Uterus (tissue), 4 donors: ENCODE data around the gene GLMP. TPM values are rescaled to one million over a fixed set of nuclear protein-coding genes. Genes with fewer than 3 reads are reported as not detected.
A peak's percentile ranks its signal among the peaks of the same experiment; 100 is the strongest.

Source experiments
- DNase-seq, 2 donors: peaks; one replicate each; pipeline ENCODE4 v3.0.0-alpha.2; 2019 to 2020
- H3K27ac ChIP-seq, 2 donors: fragments of 200-600 bp; sonication (generic); 1 replicate in 1 of 2; 2 replicates in 1 of 2; pipeline ENCODE4 v1.5.1; 2016 to 2018
- H3K27me3 ChIP-seq, 2 donors: fragments of 200-600 bp; sonication (generic); one replicate each; pipeline ENCODE4 v1.5.1; 2018 to 2019; ENCODE audit warnings: control low read depth in 1 of 2
- H3K36me3 ChIP-seq, 2 donors: fragments of 200-600 bp; sonication (generic); one replicate each; pipeline ENCODE4 v1.5.1; 2019; ENCODE audit warnings: control low read depth in 1 of 2
- H3K4me1 ChIP-seq, 2 donors: fragments of 200-600 bp; sonication (generic); one replicate each; pipeline ENCODE4 v1.5.1; 2018 to 2019; ENCODE audit warnings: control low read depth in 1 of 2
- H3K4me3 ChIP-seq, 2 donors: fragments of 200-600 bp; sonication (generic); 1 replicate in 1 of 2; 2 replicates in 1 of 2; pipeline ENCODE4 v1.5.1; 2018 to 2019; ENCODE audit warnings: mild to moderate bottlenecking in 1 of 2
- H3K9me3 ChIP-seq, 2 donors: fragments of 200-600 bp; sonication (generic); one replicate each; pipeline ENCODE4 v1.5.1; 2019; ENCODE audit warnings: control low read depth in 1 of 2
- CTCF ChIP-seq, 4 experiments: fragments of 200-600 bp in 2 of 4; fragments of 450-650 bp in 2 of 4; sonication (generic) in 2 of 4; IDR thresholded peaks; one replicate each; pipeline ENCODE4 v1.5.1; 2016 to 2019; ENCODE audit warnings: antibody characterized with exemption in 4 of 4, mild to moderate bottlenecking in 2 of 4, moderate library complexity in 1 of 4
- POLR2A ChIP-seq, 2 donors: fragments of 450-650 bp; IDR thresholded peaks; one replicate each; pipeline ENCODE4 v1.6.1; 2016; ENCODE audit warnings: antibody characterized with exemption in 2 of 2, mild to moderate bottlenecking in 1 of 2, moderate library complexity in 1 of 2
- intact Hi-C: fragments of 100-400 bp; cut with DNase I; formaldehyde crosslinking; loops from one replicate; pipeline ENCODE4 v1.15.1; 2023; ENCODE audit warnings: low total_unique reads
- total RNA-seq, 4 donors: library from RNA; depleted of rRNA in 3 of 4; stranded (reverse); fragments of >200 nt in 3 of 4; gene quantifications; one replicate each; pipeline versions ENCODE4 v1.1.0 to v1.2.4, GENCODE V29; 2014 to 2023
- donor health status: DM: yes; HTN: yes; CAD: no.

Gene GLMP
- total RNA-seq, 4 donors from 2014 or later, result 23.8 to 31.1 (median 27.7) TPM

GRCh38 chr1:156247460-156248322 is 47.8 kb downstream of the GLMP start, which contains the start of gene PAQR6:
TSS of gene PAQR6 (minus strand) at chr1:156248056. CDS start at chr1:156246731, 1,325 bp downstream.
- Histone ChIP-seq H3K27me3 (peaks cover 0 to 3% of the 10 kb centered on the region in 2 donors), H3K36me3 (no peaks in the 10 kb centered on the region), H3K4me3 (no peak within 1 kb of the TSS), H3K9me3 (no peaks in the 10 kb centered on the region), H3K4me1 (peaks cover 0 to 5% of the 10 kb centered on the region in 2 donors), H3K27ac (no peak within 1 kb of the TSS)
- intact Hi-C loops, result no loop called here
- TF ChIP-seq POLR2A (IDR thresholded peaks at IDR 0.05), result no peak
- TF ChIP-seq CTCF (IDR thresholded peaks at IDR 0.05), result no peak
- DNase-seq, result no peak

GRCh38 chr1:156246781-156247459 is 48.6 kb downstream of the GLMP start:
- H3K4me3 ChIP-seq, result no peak overlapping the region
- H3K4me1 ChIP-seq, result peaks cover 0 to 5% of the 10 kb centered on the region in 2 donors
- peaks cover 0 to 3% of the 10 kb centered on the region in 2 donors for H3K27me3 ChIP-seq
- TF ChIP-seq POLR2A (IDR thresholded peaks at IDR 0.05), result no peak
- TF ChIP-seq CTCF (IDR thresholded peaks at IDR 0.05), result no peak
- peak in 1 of 2 donors; percentile 42 for DNase-seq
- H3K27ac ChIP-seq, result no peak overlapping the region
- H3K36me3 ChIP-seq, result no peaks in the 10 kb centered on the region
- H3K9me3 ChIP-seq, result no peaks in the 10 kb centered on the region
- intact Hi-C loops, result no loop called here

GRCh38 chr1:156246241-156246780 is 49.2 kb downstream of the GLMP start:
- intact Hi-C loops, result no loop called here
- Histone ChIP-seq H3K4me1 (peaks cover 0 to 5% of the 10 kb centered on the region in 2 donors), H3K27ac (no peak overlapping the region), H3K9me3 (no peaks in the 10 kb centered on the region), H3K36me3 (no peaks in the 10 kb centered on the region), H3K27me3 (peaks cover 0 to 3% of the 10 kb centered on the region in 2 donors), H3K4me3 (no peak overlapping the region)
- DNase-seq, result no peak
- TF ChIP-seq POLR2A (IDR thresholded peaks at IDR 0.05) (no peak), CTCF (IDR thresholded peaks at IDR 0.05) (no peak)

- Histone ChIP-seq H3K4me1 (peaks cover 0 to 5% of the 10 kb centered on the region in 2 donors), H3K27me3 (peaks cover 0 to 3% of the 10 kb centered on the region in 2 donors), H3K27ac (no peak overlapping the region), H3K4me3 (peak overlapping the region in 1 of 2 donors; percentile 9), H3K9me3 (no peaks in the 10 kb centered on the region), H3K36me3 (no peaks in the 10 kb centered on the region)
- no peak for TF ChIP-seq CTCF (IDR thresholded peaks at IDR 0.05)
- TF ChIP-seq POLR2A (IDR thresholded peaks at IDR 0.05), result no peak
- intact Hi-C loops, result no loop called here
- DNase-seq, result no peak
These were observed 49.8 kb downstream of the GLMP start for GRCh38 chr1:156245451-156246232.
